ENCODE measurements around the gene TJP1.
"Not testable (repeated sequence)": the region's sequence is repeated elsewhere in the genome, so short reads cannot be mapped to it uniquely, and the experiment has no call there.

TJP1 gene

DNA sequence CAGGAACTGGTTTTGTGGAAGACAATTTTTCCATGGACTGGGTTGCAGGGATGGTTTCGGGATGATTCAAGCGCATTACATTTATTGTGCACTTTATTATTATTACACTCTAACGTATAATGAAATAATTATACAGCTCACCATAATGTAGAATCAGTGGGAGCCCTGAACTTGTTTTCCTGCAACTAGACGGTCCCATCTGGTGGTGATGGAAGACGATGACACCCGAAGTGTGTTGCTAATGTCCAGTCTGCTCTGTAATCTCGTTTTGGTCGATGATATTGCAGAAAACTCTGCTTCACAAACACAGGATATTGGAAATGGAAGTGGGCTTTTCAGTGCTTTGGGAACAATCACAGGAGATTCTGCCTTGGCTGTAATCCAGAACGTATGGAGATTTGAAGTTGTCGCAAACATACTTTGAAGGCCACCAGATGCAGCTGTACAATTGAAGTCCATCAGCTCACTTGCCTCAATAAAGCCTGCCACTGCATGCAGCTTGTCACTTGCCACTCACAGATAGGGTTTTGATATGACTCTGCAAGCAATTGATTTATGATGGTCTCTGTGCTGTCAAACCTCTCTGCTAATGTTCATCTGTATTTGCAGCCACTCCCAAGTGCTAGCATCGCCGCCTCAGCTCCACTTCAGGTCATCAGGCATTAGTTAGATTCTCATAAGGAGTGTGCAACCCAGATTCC, 141.7 kb downstream of the TJP1 start:
- DNase-seq (ENCODE audit: low read depth) = no peak
- H3K4me3 ChIP-seq (ENCODE audit: low read depth, low read length) = no peak overlapping the region
- TF ChIP-seq, protein P1, sequence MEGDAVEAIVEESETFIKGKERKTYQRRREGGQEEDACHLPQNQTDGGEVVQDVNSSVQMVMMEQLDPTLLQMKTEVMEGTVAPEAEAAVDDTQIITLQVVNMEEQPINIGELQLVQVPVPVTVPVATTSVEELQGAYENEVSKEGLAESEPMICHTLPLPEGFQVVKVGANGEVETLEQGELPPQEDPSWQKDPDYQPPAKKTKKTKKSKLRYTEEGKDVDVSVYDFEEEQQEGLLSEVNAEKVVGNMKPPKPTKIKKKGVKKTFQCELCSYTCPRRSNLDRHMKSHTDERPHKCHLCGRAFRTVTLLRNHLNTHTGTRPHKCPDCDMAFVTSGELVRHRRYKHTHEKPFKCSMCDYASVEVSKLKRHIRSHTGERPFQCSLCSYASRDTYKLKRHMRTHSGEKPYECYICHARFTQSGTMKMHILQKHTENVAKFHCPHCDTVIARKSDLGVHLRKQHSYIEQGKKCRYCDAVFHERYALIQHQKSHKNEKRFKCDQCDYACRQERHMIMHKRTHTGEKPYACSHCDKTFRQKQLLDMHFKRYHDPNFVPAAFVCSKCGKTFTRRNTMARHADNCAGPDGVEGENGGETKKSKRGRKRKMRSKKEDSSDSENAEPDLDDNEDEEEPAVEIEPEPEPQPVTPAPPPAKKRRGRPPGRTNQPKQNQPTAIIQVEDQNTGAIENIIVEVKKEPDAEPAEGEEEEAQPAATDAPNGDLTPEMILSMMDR (IDR thresholded peaks at IDR 0.05; ENCODE audit: insufficient read depth, low read depth, low read length, missing control alignments) = no peak

DNA sequence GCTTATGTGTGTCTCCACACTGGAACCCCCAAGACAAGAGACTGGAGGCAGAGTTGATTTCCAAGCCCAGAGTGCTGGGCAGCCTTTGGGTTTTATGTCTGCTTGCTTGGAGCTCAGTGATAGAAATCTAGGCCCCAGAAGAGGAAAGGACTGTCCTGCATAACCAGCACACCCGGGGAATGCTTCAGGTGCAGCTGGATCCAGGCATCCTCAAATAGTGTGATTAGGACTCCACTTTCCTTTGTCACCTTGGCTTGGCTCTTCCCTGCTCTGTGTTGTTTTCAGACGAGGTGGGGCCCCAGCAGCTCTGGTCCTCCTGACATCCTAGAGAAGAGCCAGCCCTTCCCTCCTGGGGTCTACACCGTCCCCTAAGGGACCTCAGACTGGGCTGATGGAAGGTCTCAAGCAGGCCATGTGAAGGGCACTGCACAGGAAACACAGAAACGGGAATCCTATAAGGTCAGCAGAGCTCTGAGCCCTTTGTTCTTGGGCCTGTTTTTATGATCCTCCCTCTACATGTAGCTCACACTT, 143.7 kb downstream of the TJP1 start:
- TF ChIP-seq, protein P1 (IDR thresholded peaks at IDR 0.05; ENCODE audit: insufficient read depth, low read depth, low read length, missing control alignments) = no peak
- no peak overlapping the region for H3K4me3 ChIP-seq (ENCODE audit: low read depth, low read length)
- DNase-seq (ENCODE audit: low read depth) = no peak

DNA sequence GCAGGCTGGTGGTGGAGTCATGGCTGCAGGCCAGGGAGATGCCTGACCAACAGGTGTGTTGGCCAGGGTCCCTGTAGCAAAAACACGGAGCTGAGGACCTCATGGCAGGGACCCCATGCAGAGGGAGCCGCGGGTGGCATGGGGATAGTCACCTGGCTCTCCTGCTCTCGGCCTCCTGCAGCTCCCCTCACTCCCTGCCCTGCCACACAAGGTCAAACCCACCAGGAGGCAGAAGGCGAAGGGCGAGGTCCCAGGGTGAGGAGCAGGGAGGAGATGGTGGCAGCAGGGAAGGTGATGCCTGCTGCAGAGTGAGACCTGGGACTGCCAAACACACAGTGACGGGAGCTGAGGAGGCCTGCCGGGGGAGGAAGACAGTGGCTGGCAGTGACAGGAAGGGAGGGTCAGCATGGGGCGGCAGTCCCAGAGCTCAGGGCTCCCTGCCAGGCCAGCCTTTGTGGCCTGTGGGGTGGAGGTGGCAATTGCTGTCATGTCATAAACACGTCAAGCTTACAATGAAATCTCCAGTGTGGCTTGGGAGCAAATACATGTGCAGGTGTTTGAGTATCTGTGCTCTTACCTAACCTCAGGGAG, 144.3 kb downstream of the TJP1 start:
- no peak for DNase-seq (ENCODE audit: low read depth)
- H3K4me3 ChIP-seq (ENCODE audit: low read depth, low read length) = no peak overlapping the region
- TF ChIP-seq, protein P1 (IDR thresholded peaks at IDR 0.05; ENCODE audit: insufficient read depth, low read depth, low read length, missing control alignments) = no peak

DNA sequence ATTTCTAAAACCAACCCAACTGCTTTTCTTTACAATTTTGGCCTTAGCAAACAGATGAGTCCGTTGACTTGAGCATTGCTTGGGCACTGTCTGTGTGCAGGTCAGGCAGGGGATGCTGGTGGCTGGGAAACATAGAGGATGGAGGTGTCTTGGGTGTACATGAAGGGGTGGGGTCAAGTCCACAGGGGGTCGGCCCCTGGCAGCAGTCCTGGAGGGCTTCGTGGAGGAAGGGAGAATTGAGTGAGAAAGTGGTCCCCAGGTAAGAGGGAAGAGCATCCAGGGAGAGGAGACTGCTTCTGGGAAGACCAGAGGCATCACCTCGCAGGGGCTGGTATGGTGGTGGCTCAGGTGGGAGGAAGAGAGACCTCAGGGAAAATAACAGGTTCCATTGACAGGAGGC, 144.8 kb downstream of the TJP1 start:
- TF ChIP-seq, protein P1 (IDR thresholded peaks at IDR 0.05; ENCODE audit: insufficient read depth, low read depth, low read length, missing control alignments) = no peak

DNA sequence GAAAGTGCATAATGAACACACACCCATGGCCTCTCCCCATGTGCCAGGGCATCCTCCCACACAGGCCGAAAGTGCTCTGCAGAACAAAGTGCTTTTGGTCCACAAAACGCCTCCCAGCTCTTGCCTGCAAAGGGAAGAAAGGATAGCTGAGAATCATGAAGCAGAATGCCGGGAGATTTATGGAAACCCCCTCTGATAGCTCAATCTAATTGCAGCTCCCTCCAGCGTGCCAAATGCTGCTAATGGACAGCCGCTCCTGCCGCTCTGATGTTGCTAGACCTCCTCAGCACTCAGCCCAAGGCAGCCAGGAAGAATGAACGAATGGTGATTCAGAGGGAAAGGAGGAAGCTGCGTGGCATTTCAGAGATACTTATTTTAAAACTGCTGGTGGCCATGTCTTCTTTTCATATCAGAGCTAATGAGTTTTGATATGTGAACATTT, 145.3 kb downstream of the TJP1 start:
- no peak for DNase-seq (ENCODE audit: low read depth)
- no peak overlapping the region for H3K4me3 ChIP-seq (ENCODE audit: low read depth, low read length)
- TF ChIP-seq, protein P1 (IDR thresholded peaks at IDR 0.05; ENCODE audit: insufficient read depth, low read depth, low read length, missing control alignments) = no peak

More for the DNA sequence above, 144.8 kb downstream of the TJP1 start:
- no peak overlapping the region for H3K4me3 ChIP-seq (ENCODE audit: low read depth, low read length)
- no peak for DNase-seq (ENCODE audit: low read depth)

- H3K4me3 ChIP-seq (ENCODE audit: low read depth, low read length); DNase-seq (ENCODE audit: low read depth): not testable (repeated sequence)
Measured at GRCh38 chr15:29676374-29676960, 145.8 kb downstream of the TJP1 start.

DNA sequence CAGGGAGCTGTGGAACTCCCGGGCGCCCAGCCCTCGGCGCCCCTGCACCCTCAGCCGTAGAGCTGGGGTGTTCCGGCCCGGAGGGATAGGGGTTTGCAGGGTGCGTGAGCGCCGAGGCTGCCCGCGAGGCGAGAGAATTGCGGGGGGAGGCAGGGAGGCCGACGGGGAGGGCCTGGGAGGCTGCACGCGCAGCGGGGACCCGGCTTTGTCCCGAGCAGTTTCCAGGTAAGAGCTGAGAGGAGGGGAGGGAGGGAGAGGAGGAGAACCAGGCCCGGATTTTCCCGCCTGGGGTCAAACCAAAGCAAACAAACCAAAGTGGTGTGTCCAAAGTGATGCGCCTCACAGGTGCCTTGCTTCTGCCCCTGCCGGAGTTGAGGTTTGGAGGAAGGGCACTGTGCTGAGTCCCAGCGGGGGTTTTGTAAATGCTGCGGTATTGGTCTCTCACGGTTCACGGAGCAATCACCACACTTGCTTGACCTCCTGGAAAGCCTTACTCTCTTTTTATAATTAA, 146.4 kb downstream of the TJP1 start:
- TF ChIP-seq, protein P1 (IDR thresholded peaks at IDR 0.05; ENCODE audit: insufficient read depth, low read depth, low read length, missing control alignments) = no peak
- H3K4me3 ChIP-seq (ENCODE audit: low read depth, low read length) = no peak overlapping the region
- peak; percentile 43 for DNase-seq (ENCODE audit: low read depth)

All from GM12865 (cell line).